ENCODE measurements around the gene PTGR3.

Gene PTGR3

GRCh38 chr18:75168619-75169018, 40.3 kb downstream of the PTGR3 start:
- no peak for DNase-seq

- DNase-seq: no peak
Measured at GRCh38 chr18:75167759-75168618, 41.0 kb downstream of the PTGR3 start.

GRCh38 chr18:75167137-75167536, 41.8 kb downstream of the PTGR3 start:
- no peak for DNase-seq

GRCh38 chr18:75165926-75166325, 43.0 kb downstream of the PTGR3 start:
- no peak for DNase-seq

- DNase-seq: no peak
Measured at GRCh38 chr18:75164479-75164878, 44.5 kb downstream of the PTGR3 start.

- DNase-seq: no peak
Measured at GRCh38 chr18:75163736-75164135, 45.2 kb downstream of the PTGR3 start.

GRCh38 chr18:75162978-75163377, 46.0 kb downstream of the PTGR3 start:
- DNase-seq: no peak

- DNase-seq: no peak
Measured at GRCh38 chr18:75162467-75162866, 46.5 kb downstream of the PTGR3 start.

GRCh38 chr18:75161256-75162028, 47.5 kb downstream of the PTGR3 start:
- peak; percentile 72 to 73 for DNase-seq

- DNase-seq: peak in 1 of 2 experiments; percentile 7
Measured at GRCh38 chr18:75160364-75160763, 48.6 kb downstream of the PTGR3 start.

GRCh38 chr18:75159646-75160356, 49.1 kb downstream of the PTGR3 start:
- no peak for DNase-seq

- no peak for DNase-seq
Measured at GRCh38 chr18:75159238-75159518, 49.8 kb downstream of the PTGR3 start.

Measured in NCI-H526 (cell line).